Stimulated activated CD4-positive, alpha-beta T cell treated with anti-CD3 and anti-CD28 coated beads, TNF-alpha, amount 100 ng/mL, for 48 hours (primary cell): ENCODE results near the gene GOLGA2.

ENCODE experiments used
- DNase-seq, 3 donors: peaks; one replicate each; pipeline ENCODE4 v3.0.0-alpha.2; 2020; ENCODE audit warnings: low read depth in 3 of 3

GOLGA2 gene

GRCh38 chr9:128213746-128214497 lies 61.9 kb downstream of the GOLGA2 start:
- DNase-seq = no peak

- DNase-seq = no peak
Observed at GRCh38 chr9:128211981-128212281, 63.9 kb downstream of the GOLGA2 start.

- no peak for DNase-seq
Observed at GRCh38 chr9:128211186-128211980, 64.4 kb downstream of the GOLGA2 start.

DNA sequence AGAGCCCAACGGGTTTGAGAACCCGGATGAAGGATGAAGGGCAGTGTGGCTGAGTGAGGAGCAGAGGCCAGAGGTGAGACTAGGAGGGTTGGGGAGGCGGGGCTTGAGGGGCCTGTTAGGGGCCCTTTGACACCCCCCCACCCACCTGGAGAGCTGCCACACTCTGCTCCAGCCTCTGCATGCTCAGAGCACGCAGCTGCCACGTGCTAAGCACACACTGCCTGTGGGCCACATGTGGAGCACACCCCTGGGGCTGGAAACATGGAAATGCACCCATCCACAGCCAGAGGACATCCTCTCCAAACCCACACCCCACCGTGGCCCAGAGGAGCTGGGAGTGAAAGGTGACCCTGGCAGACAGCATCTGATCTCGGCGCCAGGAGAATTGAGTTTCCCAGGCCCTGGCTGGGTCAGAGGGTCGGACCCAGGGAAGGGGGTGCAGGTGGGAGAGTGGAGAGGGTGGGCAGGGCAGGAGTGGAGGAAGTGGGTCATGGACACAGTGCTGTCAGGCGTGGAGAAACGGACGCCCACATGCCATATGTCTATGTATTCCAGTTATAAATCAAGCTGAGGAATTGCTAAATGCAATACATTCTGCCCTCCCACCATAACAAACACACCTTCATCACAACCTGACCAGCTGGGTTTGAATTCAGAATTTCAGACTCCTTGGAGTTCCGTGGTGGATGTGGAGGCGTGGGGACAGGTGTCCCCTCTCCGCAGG lies 66.7 kb downstream of the GOLGA2 start:
- DNase-seq = no peak

GRCh38 chr9:128208386-128208785 lies 67.4 kb downstream of the GOLGA2 start:
- DNase-seq = no peak

DNA sequence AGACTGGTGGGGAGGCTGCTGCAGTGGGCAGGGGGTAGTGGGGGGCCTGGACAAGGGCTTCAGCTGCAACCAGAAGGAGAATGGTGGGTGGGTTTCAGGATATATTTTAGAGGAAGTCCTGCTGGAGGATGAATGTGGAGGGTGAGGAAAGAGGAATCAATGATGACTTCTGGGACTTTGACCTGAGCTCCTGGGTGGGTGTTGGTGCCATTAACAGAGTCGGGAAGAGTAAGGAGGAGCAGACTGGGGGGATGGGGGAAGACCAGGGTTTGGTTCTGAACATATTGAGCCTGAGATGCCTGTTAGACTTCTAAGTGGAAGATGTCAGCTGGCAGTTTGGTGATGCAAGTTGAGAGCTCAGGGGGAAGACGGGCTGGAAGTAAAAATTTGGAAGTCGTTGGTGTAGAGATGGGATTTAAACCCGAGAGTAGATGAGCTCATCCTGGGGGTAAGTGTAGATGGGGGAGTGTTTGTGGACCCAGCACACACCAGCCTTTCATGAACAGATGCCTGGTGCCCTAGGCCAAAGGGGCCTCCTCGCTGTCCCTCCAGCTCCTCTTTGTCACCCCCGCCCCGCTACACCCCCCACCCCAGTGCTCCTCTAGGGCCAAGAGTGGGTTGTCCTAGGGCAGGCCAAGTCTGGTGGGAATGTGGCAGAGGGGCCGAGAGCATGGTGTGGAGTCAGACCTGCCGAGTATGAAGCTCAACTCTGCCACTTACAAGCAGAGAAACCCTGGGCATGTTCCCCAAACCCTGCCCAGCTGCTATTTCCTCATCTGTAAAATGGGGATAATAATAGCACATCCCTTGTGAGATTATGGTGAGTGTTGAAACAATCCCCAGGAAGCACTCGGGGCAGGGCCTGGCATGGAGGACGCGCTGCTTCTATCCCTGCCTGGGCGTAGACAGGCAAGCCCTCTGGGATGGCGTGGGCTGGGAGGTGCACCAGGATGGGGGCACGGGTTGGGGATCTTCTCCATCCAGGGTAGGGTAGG lies 68.6 kb downstream of the GOLGA2 start:
- no peak for DNase-seq

GRCh38 chr9:128206484-128206883 lies 69.3 kb downstream of the GOLGA2 start:
- DNase-seq = no peak
